ENCODE results near the gene CAMTA1.

DNA sequence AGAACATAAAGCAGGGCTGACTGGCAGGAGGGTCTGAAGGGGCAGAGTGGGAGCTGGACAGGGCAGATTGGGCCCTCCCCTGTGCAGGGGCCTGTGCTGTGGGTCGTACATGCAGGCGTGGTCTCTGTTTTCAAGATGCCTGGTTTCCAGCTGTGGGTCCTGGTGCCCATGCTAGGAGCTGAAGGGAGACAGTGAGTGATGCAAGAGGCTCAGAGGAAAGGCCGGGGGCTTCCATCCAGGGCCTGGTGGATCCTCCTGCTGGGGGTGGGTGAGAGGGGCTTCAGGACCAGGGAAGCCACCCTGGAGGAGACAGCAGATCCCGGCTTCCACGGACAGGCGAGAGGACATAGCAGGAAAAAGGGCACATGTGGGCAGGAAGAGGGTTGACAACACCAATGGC, 636.8 kb downstream of the CAMTA1 start:
- TF ChIP-seq, protein P1, sequence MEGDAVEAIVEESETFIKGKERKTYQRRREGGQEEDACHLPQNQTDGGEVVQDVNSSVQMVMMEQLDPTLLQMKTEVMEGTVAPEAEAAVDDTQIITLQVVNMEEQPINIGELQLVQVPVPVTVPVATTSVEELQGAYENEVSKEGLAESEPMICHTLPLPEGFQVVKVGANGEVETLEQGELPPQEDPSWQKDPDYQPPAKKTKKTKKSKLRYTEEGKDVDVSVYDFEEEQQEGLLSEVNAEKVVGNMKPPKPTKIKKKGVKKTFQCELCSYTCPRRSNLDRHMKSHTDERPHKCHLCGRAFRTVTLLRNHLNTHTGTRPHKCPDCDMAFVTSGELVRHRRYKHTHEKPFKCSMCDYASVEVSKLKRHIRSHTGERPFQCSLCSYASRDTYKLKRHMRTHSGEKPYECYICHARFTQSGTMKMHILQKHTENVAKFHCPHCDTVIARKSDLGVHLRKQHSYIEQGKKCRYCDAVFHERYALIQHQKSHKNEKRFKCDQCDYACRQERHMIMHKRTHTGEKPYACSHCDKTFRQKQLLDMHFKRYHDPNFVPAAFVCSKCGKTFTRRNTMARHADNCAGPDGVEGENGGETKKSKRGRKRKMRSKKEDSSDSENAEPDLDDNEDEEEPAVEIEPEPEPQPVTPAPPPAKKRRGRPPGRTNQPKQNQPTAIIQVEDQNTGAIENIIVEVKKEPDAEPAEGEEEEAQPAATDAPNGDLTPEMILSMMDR (conservative IDR thresholded peaks at IDR 0.05; ENCODE audit: low read depth, low read length): no peak
- TF ChIP-seq EZH2 (IDR thresholded peaks at IDR 0.05; ENCODE audit: borderline replicate concordance, low read depth, low read length, poor library complexity, severe bottlenecking): no peak

All from A673 (cell line).